ENCODE data around the gene GCLM. TPM values are rescaled to one million over a fixed set of nuclear protein-coding genes. Genes with fewer than 3 reads are reported as not detected.
"Not testable (repeated sequence)": the region's sequence is repeated elsewhere in the genome, so short reads cannot be mapped to it uniquely, and the experiment has no call there.

Gene GCLM
- polyA plus RNA-seq, 1 donor (not counting 4 experiments of a cell fraction or from before 2014, with no cell fraction given) = 41.8 TPM

GRCh38 chr1:93869653-93870052, 39.6 kb downstream of the GCLM start:
- peaks cover 10% of the 10 kb centered on the region for H3K4me1 ChIP-seq (ENCODE audit: control insufficient read depth, extremely low read depth, insufficient read depth, low read length)
- H4K20me1 ChIP-seq (ENCODE audit: control insufficient read depth, extremely low read depth, insufficient read depth, low read length) = no peaks in the 10 kb centered on the region
- no peaks in the 10 kb centered on the region for H3K27me3 ChIP-seq (ENCODE audit: control insufficient read depth, extremely low read depth, insufficient read depth, low read length)
- H3K36me3 ChIP-seq (ENCODE audit: control insufficient read depth in 2 of 2, extremely low read depth in 1 of 2, insufficient read depth in 2 of 2, low read length in 2 of 2) = peaks cover 11 to 20% of the 10 kb centered on the region in 2 experiments
- FAIRE-seq = no peak
- H3K27ac ChIP-seq (ENCODE audit: control insufficient read depth, insufficient read depth, low read length) = no peak overlapping the region
- no peak overlapping the region for H3K9ac ChIP-seq (ENCODE audit: control insufficient read depth, extremely low read depth, insufficient read depth, low read length)
- H3K4me3 ChIP-seq (ENCODE audit: control insufficient read depth in 2 of 3, extremely low read depth in 1 of 3, insufficient read depth in 2 of 3, low read depth in 1 of 3, low read length in 3 of 3) = no peak overlapping the region
- H3K4me2 ChIP-seq (ENCODE audit: control insufficient read depth, extremely low read depth, insufficient read depth, low read depth, low read length) = no peak overlapping the region
- TF ChIP-seq CTCF (optimal IDR thresholded peaks at IDR 0.05 in 1 of 3, IDR thresholded peaks at IDR 0.05 in 1 of 3, conservative IDR thresholded peaks at IDR 0.05 in 1 of 3; ENCODE audit: extremely low read depth in 1 of 3, insufficient read depth in 2 of 3, low read length in 3 of 3) (no peak), EZH2 (IDR thresholded peaks at IDR 0.05; ENCODE audit: low read length) (no peak)
- H3K9me3 ChIP-seq (ENCODE audit: control insufficient read depth, low read depth, low read length) = no peaks in the 10 kb centered on the region
- H2AFZ ChIP-seq (ENCODE audit: control insufficient read depth, low read length) = no peak overlapping the region
- dilution Hi-C loops (cut with MboI; ENCODE audit: extremely low pct_ligation_motif_present, low sequenced_read_pairs) = no loop called here
- DNase-seq (ENCODE audit: low read depth, low spot score) = no peak
- no peaks in the 10 kb centered on the region for H3K9me1 ChIP-seq (ENCODE audit: control insufficient read depth, extremely low read depth, insufficient read depth, low read length)
- peaks cover 8% of the 10 kb centered on the region for H3K79me2 ChIP-seq (ENCODE audit: control insufficient read depth, insufficient read depth, low read length)

- H3K27ac ChIP-seq (ENCODE audit: control insufficient read depth, insufficient read depth, low read length); H3K9me1 ChIP-seq (ENCODE audit: control insufficient read depth, extremely low read depth, insufficient read depth, low read length); H3K9ac ChIP-seq (ENCODE audit: control insufficient read depth, extremely low read depth, insufficient read depth, low read length); FAIRE-seq; H3K4me3 ChIP-seq (ENCODE audit: control insufficient read depth in 2 of 3, extremely low read depth in 1 of 3, insufficient read depth in 2 of 3, low read depth in 1 of 3, low read length in 3 of 3); H4K20me1 ChIP-seq (ENCODE audit: control insufficient read depth, extremely low read depth, insufficient read depth, low read length); H3K4me2 ChIP-seq (ENCODE audit: control insufficient read depth, extremely low read depth, insufficient read depth, low read depth, low read length); H3K79me2 ChIP-seq (ENCODE audit: control insufficient read depth, insufficient read depth, low read length); DNase-seq (ENCODE audit: low read depth, low spot score); H2AFZ ChIP-seq (ENCODE audit: control insufficient read depth, low read length); H3K9me3 ChIP-seq (ENCODE audit: control insufficient read depth, low read depth, low read length); dilution Hi-C loops (cut with MboI; ENCODE audit: extremely low pct_ligation_motif_present, low sequenced_read_pairs); H3K27me3 ChIP-seq (ENCODE audit: control insufficient read depth, extremely low read depth, insufficient read depth, low read length): not testable (repeated sequence)
- H3K36me3 ChIP-seq (ENCODE audit: control insufficient read depth in 2 of 2, extremely low read depth in 1 of 2, insufficient read depth in 2 of 2, low read length in 2 of 2) = peaks cover 7 to 15% of the 10 kb centered on the region in 2 experiments
- peaks cover 10% of the 10 kb centered on the region for H3K4me1 ChIP-seq (ENCODE audit: control insufficient read depth, extremely low read depth, insufficient read depth, low read length)
These were observed 40.7 kb downstream of the GCLM start for GRCh38 chr1:93868492-93868891.

GRCh38 chr1:93865253-93865652, 44.0 kb downstream of the GCLM start:
- DNase-seq (ENCODE audit: low read depth, low spot score) (no peak), FAIRE-seq (no peak)
- Histone ChIP-seq H3K9ac (ENCODE audit: control insufficient read depth, extremely low read depth, insufficient read depth, low read length) (no peak overlapping the region), H3K27me3 (ENCODE audit: control insufficient read depth, extremely low read depth, insufficient read depth, low read length) (no peaks in the 10 kb centered on the region), H3K9me3 (ENCODE audit: control insufficient read depth, low read depth, low read length) (no peaks in the 10 kb centered on the region), H4K20me1 (ENCODE audit: control insufficient read depth, extremely low read depth, insufficient read depth, low read length) (no peaks in the 10 kb centered on the region), H3K4me2 (ENCODE audit: control insufficient read depth, extremely low read depth, insufficient read depth, low read depth, low read length) (no peak overlapping the region), H3K27ac (ENCODE audit: control insufficient read depth, insufficient read depth, low read length) (no peak overlapping the region), H3K79me2 (ENCODE audit: control insufficient read depth, insufficient read depth, low read length) (no peaks in the 10 kb centered on the region), H3K9me1 (ENCODE audit: control insufficient read depth, extremely low read depth, insufficient read depth, low read length) (no peaks in the 10 kb centered on the region), H3K4me3 (ENCODE audit: control insufficient read depth in 2 of 3, extremely low read depth in 1 of 3, insufficient read depth in 2 of 3, low read depth in 1 of 3, low read length in 3 of 3) (no peak overlapping the region), H3K36me3 (ENCODE audit: control insufficient read depth in 2 of 2, extremely low read depth in 1 of 2, insufficient read depth in 2 of 2, low read length in 2 of 2) (peaks cover 3 to 10% of the 10 kb centered on the region in 2 experiments), H3K4me1 (ENCODE audit: control insufficient read depth, extremely low read depth, insufficient read depth, low read length) (no peaks in the 10 kb centered on the region), H2AFZ (ENCODE audit: control insufficient read depth, low read length) (no peak overlapping the region)
- dilution Hi-C loops (cut with MboI; ENCODE audit: extremely low pct_ligation_motif_present, low sequenced_read_pairs) = no loop called here
- TF ChIP-seq CTCF (optimal IDR thresholded peaks at IDR 0.05 in 1 of 3, IDR thresholded peaks at IDR 0.05 in 1 of 3, conservative IDR thresholded peaks at IDR 0.05 in 1 of 3; ENCODE audit: extremely low read depth in 1 of 3, insufficient read depth in 2 of 3, low read length in 3 of 3) (no peak), EZH2 (IDR thresholded peaks at IDR 0.05; ENCODE audit: low read length) (no peak)
